A673 (cell line): Measurements from ENCODE around the gene SPINK2. TPM values are rescaled to one million over a fixed set of nuclear protein-coding genes. Genes with fewer than 3 reads are reported as not detected.

ENCODE experiments used
- BruUV-seq: library from RNA; stranded (reverse); fragments of 400-500 nt; replicated peaks from 2 replicates; lab custom pipeline; 2021; lab: Mats Ljungman, UMichigan
- CTCF ChIA-PET: fragments of 300-600 bp; sonication (Branson Sonifier 250); formaldehyde crosslinking; loops from one replicate; lab custom pipeline; 2022; ENCODE audit warnings: antibody characterized with exemption; lab: Charles Lee
- POLR2A ChIA-PET: fragments of 300-600 bp; sonication (Branson Sonifier 250); formaldehyde crosslinking; loops from one replicate; lab custom pipeline; 2022; ENCODE audit warnings: antibody characterized with exemption; ENCODE audit not compliant: low non-redundant PET; lab: Charles Lee
- DNase-seq: peaks from one replicate; pipeline ENCODE4 v3.0.0-alpha.2; 2015; ENCODE audit warnings: low spot score
- H3K27ac ChIP-seq: fragments of 200-600 bp; sonication (generic); 2 replicates; pipeline ENCODE4 v1.5.1; 2016; ENCODE audit warnings: mixed run types, low read depth, mild to moderate bottlenecking, mixed read lengths, antibody characterized with exemption, low read length; ENCODE audit not compliant: poor library complexity, severe bottlenecking
- H3K27me3 ChIP-seq: fragments of 200-600 bp; sonication (generic); replicated peaks from 2 replicates; pipeline ENCODE4 v1.6.1; 2017; ENCODE audit warnings: mixed run types, low read depth, mild to moderate bottlenecking, mixed read lengths, antibody characterized with exemption, low read length; ENCODE audit not compliant: insufficient read depth, poor library complexity
- H3K36me3 ChIP-seq: fragments of 200-600 bp; sonication (generic); 2 replicates; pipeline ENCODE4 v1.6.1; 2016; ENCODE audit warnings: mixed run types, mild to moderate bottlenecking, mixed read lengths, antibody characterized with exemption, low read length; ENCODE audit not compliant: insufficient read depth, poor library complexity, severe bottlenecking
- H3K4me1 ChIP-seq: fragments of 200-600 bp; sonication (generic); 2 replicates; pipeline ENCODE4 v1.6.1; 2017; ENCODE audit warnings: mixed run types, mild to moderate bottlenecking, mixed read lengths, antibody characterized with exemption, low read length; ENCODE audit not compliant: insufficient read depth, poor library complexity, severe bottlenecking
- H3K4me3 ChIP-seq: fragments of 200-600 bp; sonication (generic); 2 replicates; pipeline ENCODE4 v1.5.1; 2016; ENCODE audit warnings: low read depth, mixed run types, mild to moderate bottlenecking, mixed read lengths, low read length; ENCODE audit not compliant: poor library complexity, severe bottlenecking
- H3K9me3 ChIP-seq: fragments of 200-600 bp; sonication (generic); 2 replicates; pipeline ENCODE4 v1.6.1; 2016; ENCODE audit warnings: mixed run types, low read depth, mild to moderate bottlenecking, mixed read lengths, antibody characterized with exemption, low read length; ENCODE audit not compliant: poor library complexity, severe bottlenecking
- CTCF ChIP-seq: fragments of 300-800, 200-600 bp; sonication (generic); conservative IDR thresholded peaks from 2 replicates; pipeline ENCODE4 v1.5.1; 2017; ENCODE audit warnings: low read depth, mild to moderate bottlenecking, antibody characterized with exemption, low read length, moderate library complexity, mixed read lengths
- EZH2 ChIP-seq: fragments of 200-600 bp; sonication (generic); IDR thresholded peaks from 2 replicates; pipeline ENCODE4 v1.6.1; 2017; ENCODE audit warnings: borderline replicate concordance, low read depth, mild to moderate bottlenecking, mixed read lengths, antibody characterized with exemption, low read length; ENCODE audit not compliant: poor library complexity, severe bottlenecking
- intact Hi-C: fragments of 100-400 bp; cut with micrococcal nuclease; formaldehyde crosslinking; loops from one replicate; pipeline ENCODE4 v1.10.0; 2022; ENCODE audit not compliant: unreplicated experiment
- total RNA-seq: library from RNA; stranded (reverse); gene quantifications from 2 replicates; pipeline ENCODE4 v1.2.3, GENCODE V29; 2021

SPINK2 gene
- total RNA-seq, 1 experiment from 2014 or later, result not detected

- H3K36me3 ChIP-seq, result no peaks in the 10 kb centered on the region
- TF ChIP-seq CTCF (no peak), EZH2 (no peak)
- POLR2A ChIA-PET, result no interaction called here
- no TSS peak for BruUV-seq
- intact Hi-C loops, result no loop called here
- H3K27me3 ChIP-seq, result no peaks in the 10 kb centered on the region
- H3K27ac ChIP-seq, result no peak overlapping the region
- CTCF ChIA-PET, result no interaction called here
- no peaks in the 10 kb centered on the region for H3K9me3 ChIP-seq
- no peak for DNase-seq
- no peaks in the 10 kb centered on the region for H3K4me1 ChIP-seq
- H3K4me3 ChIP-seq, result no peak overlapping the region
Measured at GRCh38 chr4:56844802-56845580, 23.5 kb upstream of the SPINK2 start.

GRCh38 chr4:56843421-56843899 is 22.0 kb upstream of the SPINK2 start:
- H3K4me3 ChIP-seq, result no peak overlapping the region
- intact Hi-C loops, result no loop called here
- POLR2A ChIA-PET, result no interaction called here
- H3K9me3 ChIP-seq, result no peaks in the 10 kb centered on the region
- TF ChIP-seq CTCF, result no peak
- no peak for TF ChIP-seq EZH2
- CTCF ChIA-PET, result no interaction called here
- no peaks in the 10 kb centered on the region for H3K4me1 ChIP-seq
- H3K36me3 ChIP-seq, result no peaks in the 10 kb centered on the region
- no peak overlapping the region for H3K27ac ChIP-seq
- H3K27me3 ChIP-seq, result no peaks in the 10 kb centered on the region
- no peak for DNase-seq
- BruUV-seq, result no TSS peak

- Histone ChIP-seq H3K4me1 (no peaks in the 10 kb centered on the region), H3K36me3 (no peaks in the 10 kb centered on the region), H3K4me3 (no peak overlapping the region), H3K9me3 (no peaks in the 10 kb centered on the region), H3K27me3 (no peaks in the 10 kb centered on the region), H3K27ac (no peak overlapping the region)
- intact Hi-C loops, result no loop called here
- no peak for DNase-seq
- ChIA-PET CTCF (interaction anchor here (0.5 kb wide), 1 partner anchor 8 kb away, joined by 3 read pairs; no protein-coding TSS in a partner anchor), POLR2A (no interaction called here)
- no peak for TF ChIP-seq EZH2
- no peak for TF ChIP-seq CTCF
- BruUV-seq, result no TSS peak
Measured at GRCh38 chr4:56840559-56840958, 19.1 kb upstream of the SPINK2 start.
